ENCODE data around the gene CEP152. TPM values are rescaled to one million over a fixed set of nuclear protein-coding genes. Genes with fewer than 3 reads are reported as not detected.

The CEP152 gene
- total RNA-seq, 1 experiment from 2014 or later = 13.9 TPM

Other genes starting within 250 kb of the CEP152 start
- 0.46 TPM for gene FBN1, start 165.4 kb downstream of the CEP152 start, total RNA-seq (2021; ENCODE audit: unreplicated experiment)
- gene EID1, start 67.1 kb upstream of the CEP152 start, total RNA-seq (2021; ENCODE audit: unreplicated experiment) = 102 TPM
- 0.10 TPM for gene SHC4, start 152.8 kb upstream of the CEP152 start, total RNA-seq (2021; ENCODE audit: unreplicated experiment)
- gene SECISBP2L, start 235.4 kb upstream of the CEP152 start, total RNA-seq (2021; ENCODE audit: unreplicated experiment) = 40.5 TPM